T-cell (primary cell): ENCODE measurements around the gene ANK3. TPM values are rescaled to one million over a fixed set of nuclear protein-coding genes. Genes with fewer than 3 reads are reported as not detected.

ENCODE experiments used
- ATAC-seq, 4 experiments: fragments of 200-7000 bp in 3 of 4; fragments of 150-1000 bp in 1 of 4; cut with Tn5 transposase; replicated peaks in 1 of 4; 1 replicate in 3 of 4; 2 replicates in 1 of 4; pipeline ENCODE4 v1.10.0; 2021; ENCODE audit warnings: moderate library complexity in 3 of 4, mild to moderate bottlenecking in 2 of 4, moderate number of reproducible peaks in 1 of 4
- CTCF ChIA-PET, 2 donors: fragments of 300-600 bp; sonication (Branson Sonifier 250); formaldehyde crosslinking; loops; one replicate each; lab custom pipeline; 2022; ENCODE audit warnings: antibody characterized with exemption in 2 of 2; lab: Charles Lee
- POLR2A ChIA-PET, 2 donors: fragments of 300-600 bp; sonication (Branson Sonifier 250); formaldehyde crosslinking; loops; one replicate each; lab custom pipeline; 2022; ENCODE audit warnings: antibody characterized with exemption in 2 of 2; lab: Charles Lee
- DNase-seq, 35 experiments: peaks; one replicate each; pipeline versions ENCODE4 v3.0.0 to v3.0.0-alpha.2; 2013 to 2023
- H3K27ac ChIP-seq: one replicate; pipeline ENCODE4 v1.5.1; 2013; ENCODE audit warnings: low read length
- H3K27me3 ChIP-seq, 2 experiments: replicated peaks in 1 of 2; 1 replicate in 1 of 2; 2 replicates in 1 of 2; pipeline versions ENCODE4 v1.6.1 to v1.7.0; 2013; ENCODE audit warnings: low read length in 1 of 2, mixed read lengths in 1 of 2; ENCODE audit not compliant: control insufficient read depth in 2 of 2, insufficient read depth in 2 of 2; ENCODE audit errors: extremely low read depth in 1 of 2
- H3K36me3 ChIP-seq, 2 donors: 1 replicate in 1 of 2; 2 replicates in 1 of 2; pipeline versions ENCODE4 v1.6.1 to v1.7.0; 2013; ENCODE audit warnings: low read length in 1 of 2; ENCODE audit not compliant: control insufficient read depth in 2 of 2, insufficient read depth in 1 of 2; ENCODE audit errors: extremely low read depth in 1 of 2
- H3K4me1 ChIP-seq, 2 experiments: 1 replicate in 1 of 2; 2 replicates in 1 of 2; pipeline versions ENCODE4 v1.6.1 to v1.7.0; 2013; ENCODE audit warnings: low read length in 2 of 2, mixed read lengths in 1 of 2; ENCODE audit not compliant: insufficient read depth in 2 of 2, control insufficient read depth in 1 of 2; ENCODE audit errors: extremely low read depth in 1 of 2
- H3K4me3 ChIP-seq, 2 donors: 1 replicate in 1 of 2; 2 replicates in 1 of 2; pipeline versions ENCODE4 v1.5.1 to v1.7.0; 2013; ENCODE audit warnings: mild to moderate bottlenecking in 2 of 2, low read length in 1 of 2, moderate library complexity in 1 of 2; ENCODE audit not compliant: control insufficient read depth in 1 of 2; ENCODE audit errors: extremely low read depth in 1 of 2
- H3K9me3 ChIP-seq: 2 replicates; pipeline ENCODE4 v1.7.0; 2013
- H3K27ac Mint-ChIP-seq, 2 donors: one replicate each; pipeline ENCODE4 v1.8.0; 2020 to 2021; ENCODE audit warnings: mild to moderate bottlenecking in 2 of 2, mixed read lengths in 2 of 2
- H3K27me3 Mint-ChIP-seq, 2 donors: one replicate each; pipeline ENCODE4 v1.8.0; 2021 to 2022; ENCODE audit warnings: mixed read lengths in 2 of 2
- H3K36me3 Mint-ChIP-seq: one replicate; pipeline ENCODE4 v1.8.0; 2021; ENCODE audit warnings: mixed read lengths
- H3K4me1 Mint-ChIP-seq, 3 donors: one replicate each; pipeline ENCODE4 v1.8.0; 2020 to 2022; ENCODE audit warnings: mixed read lengths in 3 of 3, mild to moderate bottlenecking in 1 of 3
- H3K4me3 Mint-ChIP-seq, 3 donors: one replicate each; pipeline ENCODE4 v1.8.0; 2020 to 2022; ENCODE audit warnings: mild to moderate bottlenecking in 3 of 3, mixed read lengths in 3 of 3, moderate library complexity in 3 of 3
- H3K9me3 Mint-ChIP-seq, 3 donors: one replicate each; pipeline ENCODE4 v1.8.0; 2020 to 2022; ENCODE audit warnings: mixed read lengths in 3 of 3
- WGBS: methylation state at CpG from one replicate; pipeline ENCODE4 v1.1.5; 2013; ENCODE audit warnings: missing lambda C conversion rate; ENCODE audit not compliant: insufficient coverage; 5-methylcytosine and 5-hydroxymethylcytosine counted together
- total RNA-seq, 35 experiments: library from RNA in 6 of 35; stranded (reverse) in 6 of 35; fragments of 120-200 nt in 1 of 35; gene quantifications; one replicate each; pipeline versions ENCODE4 v1.2.1 to v1.2.4 and lab custom pipeline; 2013 to 2026

ANK3 gene
- total RNA-seq, 5 donors from 2014 or later (not counting 1 experiment from before 2014, with no cell fraction given): 43.0 to 74.8 (median 56.7) TPM

GRCh38 chr10:60282771-60283353 is 106.8 kb downstream of the ANK3 start:
- ATAC-seq: no peak
- ChIA-PET CTCF (no interaction called here), POLR2A (no interaction called here)
- Mint-ChIP-seq H3K4me3 (no peak overlapping the region), H3K9me3 (no peaks in the 10 kb centered on the region), H3K36me3 (peaks cover 11% of the 10 kb centered on the region), H3K27ac (no peak overlapping the region), H3K4me1 (peaks cover 0 to 12% (median 2%) of the 10 kb centered on the region in 3 donors), H3K27me3 (no peaks in the 10 kb centered on the region)
- Histone ChIP-seq H3K4me1 (no peaks in the 10 kb centered on the region), H3K27ac (no peak overlapping the region), H3K36me3 (peaks cover 0 to 7% of the 10 kb centered on the region in 2 donors), H3K9me3 (no peaks in the 10 kb centered on the region), H3K27me3 (no peaks in the 10 kb centered on the region), H3K4me3 (no peak overlapping the region)
- no peak for DNase-seq
- WGBS: no CpG with 5 or more reads among the region's 5 CpGs

GRCh38 chr10:60281792-60282353 is 107.8 kb downstream of the ANK3 start:
- Histone ChIP-seq H3K27ac (no peak overlapping the region), H3K4me3 (no peak overlapping the region), H3K36me3 (peaks cover 0 to 7% of the 10 kb centered on the region in 2 donors), H3K9me3 (no peaks in the 10 kb centered on the region), H3K4me1 (no peaks in the 10 kb centered on the region), H3K27me3 (no peaks in the 10 kb centered on the region)
- no peak overlapping the region for H3K27ac Mint-ChIP-seq
- ATAC-seq: no peak
- peaks cover 19% of the 10 kb centered on the region for H3K36me3 Mint-ChIP-seq
- H3K4me1 Mint-ChIP-seq: peaks cover 0 to 9% (median 2%) of the 10 kb centered on the region in 3 donors
- H3K9me3 Mint-ChIP-seq: no peaks in the 10 kb centered on the region
- no peak for DNase-seq
- no peaks in the 10 kb centered on the region for H3K27me3 Mint-ChIP-seq
- ChIA-PET POLR2A (no interaction called here), CTCF (no interaction called here)
- H3K4me3 Mint-ChIP-seq: no peak overlapping the region
- WGBS: 60% methylated on average over 1 of the region's 6 CpGs

GRCh38 chr10:60281331-60281730 is 108.3 kb downstream of the ANK3 start:
- no peaks in the 10 kb centered on the region for H3K27me3 ChIP-seq
- H3K9me3 Mint-ChIP-seq: no peaks in the 10 kb centered on the region
- ATAC-seq (no peak), DNase-seq (no peak)
- no peak overlapping the region for H3K4me3 Mint-ChIP-seq
- no peak overlapping the region for H3K27ac ChIP-seq
- H3K4me1 Mint-ChIP-seq: peaks cover 0 to 9% (median 2%) of the 10 kb centered on the region in 3 donors
- H3K4me1 ChIP-seq: no peaks in the 10 kb centered on the region
- no peaks in the 10 kb centered on the region for H3K27me3 Mint-ChIP-seq
- H3K4me3 ChIP-seq: no peak overlapping the region
- H3K9me3 ChIP-seq: no peaks in the 10 kb centered on the region
- no peak overlapping the region for H3K27ac Mint-ChIP-seq
- WGBS: no CpG with 5 or more reads among the region's 1 CpG
- H3K36me3 ChIP-seq: peaks cover 0 to 7% of the 10 kb centered on the region in 2 donors
- H3K36me3 Mint-ChIP-seq: peaks cover 22% of the 10 kb centered on the region
- CTCF ChIA-PET: no interaction called here
- POLR2A ChIA-PET: no interaction called here

DNA sequence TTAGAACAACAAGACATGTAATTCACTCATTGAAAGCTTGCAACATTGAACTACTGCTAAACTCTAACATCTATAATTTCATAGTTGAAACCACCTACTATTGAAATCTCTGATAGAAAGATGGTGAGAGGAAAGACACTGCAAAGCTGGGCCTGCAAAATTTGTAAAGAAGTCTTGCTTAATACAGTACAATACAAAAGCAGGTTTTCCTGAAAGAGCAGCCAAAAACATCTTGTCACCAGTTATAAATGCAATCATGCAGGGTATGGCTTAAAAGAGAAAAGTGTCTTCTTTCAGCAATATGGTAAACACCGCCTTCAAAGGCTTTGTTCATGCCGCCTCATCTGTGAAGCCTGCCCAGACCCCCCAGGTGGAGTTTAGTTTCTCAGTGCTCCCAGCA is 109.2 kb downstream of the ANK3 start:
- no peaks in the 10 kb centered on the region for H3K27me3 ChIP-seq
- H3K27ac ChIP-seq: no peak overlapping the region
- Mint-ChIP-seq H3K9me3 (no peaks in the 10 kb centered on the region), H3K4me1 (peaks cover 0 to 9% (median 2%) of the 10 kb centered on the region in 3 donors), H3K4me3 (no peak overlapping the region), H3K36me3 (peaks cover 25% of the 10 kb centered on the region), H3K27ac (no peak overlapping the region), H3K27me3 (no peaks in the 10 kb centered on the region)
- 100% methylated on average over 1 of the region's 2 CpGs for WGBS
- H3K4me3 ChIP-seq: no peak overlapping the region
- H3K9me3 ChIP-seq: no peaks in the 10 kb centered on the region
- no peaks in the 10 kb centered on the region for H3K4me1 ChIP-seq
- peaks cover 0 to 7% of the 10 kb centered on the region in 2 donors for H3K36me3 ChIP-seq
- POLR2A ChIA-PET: no interaction called here
- CTCF ChIA-PET: no interaction called here
- no peak for DNase-seq
- no peak for ATAC-seq

- Mint-ChIP-seq H3K27ac (no peak overlapping the region), H3K36me3 (peaks cover 44% of the 10 kb centered on the region), H3K4me1 (no peaks in the 10 kb centered on the region), H3K9me3 (peaks cover 0 to 4% (median 2%) of the 10 kb centered on the region in 3 donors), H3K4me3 (no peak overlapping the region), H3K27me3 (no peaks in the 10 kb centered on the region)
- Histone ChIP-seq H3K27me3 (no peaks in the 10 kb centered on the region), H3K9me3 (no peaks in the 10 kb centered on the region), H3K4me1 (no peaks in the 10 kb centered on the region), H3K4me3 (no peak overlapping the region), H3K36me3 (peaks cover 0 to 9% of the 10 kb centered on the region in 2 donors), H3K27ac (no peak overlapping the region)
- DNase-seq (no peak), ATAC-seq (no peak)
- CTCF ChIA-PET: no interaction called here
- POLR2A ChIA-PET: no interaction called here
- no CpG with 5 or more reads among the region's 1 CpG for WGBS
Observed at GRCh38 chr10:60277656-60278055, 112.0 kb downstream of the ANK3 start.

- Histone ChIP-seq H3K27me3 (no peaks in the 10 kb centered on the region), H3K4me1 (no peaks in the 10 kb centered on the region), H3K4me3 (no peak overlapping the region), H3K36me3 (peaks cover 0 to 9% of the 10 kb centered on the region in 2 donors), H3K9me3 (no peaks in the 10 kb centered on the region), H3K27ac (no peak overlapping the region)
- no peak overlapping the region for H3K27ac Mint-ChIP-seq
- ChIA-PET POLR2A (no interaction called here), CTCF (no interaction called here)
- DNase-seq (no peak), ATAC-seq (no peak)
- peaks cover 44% of the 10 kb centered on the region for H3K36me3 Mint-ChIP-seq
- no peaks in the 10 kb centered on the region for H3K27me3 Mint-ChIP-seq
- no peaks in the 10 kb centered on the region for H3K4me1 Mint-ChIP-seq
- WGBS: no CpG with 5 or more reads among the region's 2 CpGs
- H3K4me3 Mint-ChIP-seq: no peak overlapping the region
- H3K9me3 Mint-ChIP-seq: peaks cover 0 to 4% (median 2%) of the 10 kb centered on the region in 3 donors
Observed at GRCh38 chr10:60276232-60276631, 113.4 kb downstream of the ANK3 start.
